GM06990 (cell line): Measurements from ENCODE around the gene CHADL.

Source experiments
- DNase-seq: peaks from one replicate; pipeline ENCODE4 v3.0.0-alpha.2; 2011; ENCODE audit not compliant: insufficient read length; ENCODE audit errors: extremely low read depth
- H3K27me3 ChIP-seq: replicated peaks from 2 replicates; pipeline ENCODE4 v1.6.0; 2011; ENCODE audit warnings: low read length; ENCODE audit not compliant: control insufficient read depth, insufficient read depth
- H3K36me3 ChIP-seq: 2 replicates; pipeline ENCODE4 v1.5.1; 2011; ENCODE audit warnings: low read length; ENCODE audit not compliant: control insufficient read depth, insufficient read depth
- H3K4me3 ChIP-seq: replicated peaks from 2 replicates; pipeline ENCODE4 v1.5.1; 2011; ENCODE audit warnings: low read depth, mild to moderate bottlenecking, control low read depth, low read length
- CTCF ChIP-seq: IDR thresholded peaks from 2 replicates; pipeline ENCODE4 v1.5.1; 2011; ENCODE audit warnings: low read length, control low read depth, mild to moderate bottlenecking, inconsistent platforms; ENCODE audit not compliant: insufficient read depth, poor library complexity, severe bottlenecking

Gene CHADL

GRCh38 chr22:41238570-41239442, 1.9 kb downstream of the CHADL start:
- no peaks in the 10 kb centered on the region for H3K36me3 ChIP-seq
- no peaks in the 10 kb centered on the region for H3K27me3 ChIP-seq
- H3K4me3 ChIP-seq, result no peak overlapping the region
- TF ChIP-seq CTCF, result no peak
- no peak for DNase-seq

GRCh38 chr22:41237707-41238569, 2.8 kb downstream of the CHADL start:
- TF ChIP-seq CTCF, result peak; percentile 88
- H3K36me3 ChIP-seq, result no peaks in the 10 kb centered on the region
- peak; percentile 86 for DNase-seq
- no peaks in the 10 kb centered on the region for H3K27me3 ChIP-seq
- peak overlapping the region; percentile 40 for H3K4me3 ChIP-seq

- H3K27me3 ChIP-seq, result no peaks in the 10 kb centered on the region
- no peak for DNase-seq
- TF ChIP-seq CTCF, result no peak
- H3K36me3 ChIP-seq, result no peaks in the 10 kb centered on the region
- H3K4me3 ChIP-seq, result peak overlapping the region; percentile 14; the same call in 1 of the 2 replicates
These were observed 3.6 kb downstream of the CHADL start for GRCh38 chr22:41237036-41237706.

- Histone ChIP-seq H3K4me3 (no peak overlapping the region), H3K36me3 (peaks cover 1% of the 10 kb centered on the region), H3K27me3 (no peaks in the 10 kb centered on the region)
- DNase-seq, result no peak
- TF ChIP-seq CTCF, result no peak
These were observed 5.7 kb downstream of the CHADL start for GRCh38 chr22:41234815-41235695.

- Histone ChIP-seq H3K36me3 (peaks cover 17% of the 10 kb centered on the region), H3K4me3 (no peak overlapping the region), H3K27me3 (no peaks in the 10 kb centered on the region)
- no peak for TF ChIP-seq CTCF
- no peak for DNase-seq
These were observed 9.4 kb downstream of the CHADL start for GRCh38 chr22:41231369-41231768.
